PC-9 (cell line): ENCODE results near the gene C1QTNF1. TPM values are rescaled to one million over a fixed set of nuclear protein-coding genes. Genes with fewer than 3 reads are reported as not detected.

Experiments used
- BruUV-seq: library from RNA; stranded (reverse); fragments of 400-500 nt; replicated peaks from 2 replicates; lab custom pipeline; 2021; lab: Mats Ljungman, UMichigan
- CTCF ChIA-PET: fragments of 300-600 bp; sonication (Branson Sonifier 250); formaldehyde crosslinking; loops from one replicate; lab custom pipeline; 2022; ENCODE audit warnings: antibody characterized with exemption; lab: Charles Lee
- POLR2A ChIA-PET: fragments of 300-600 bp; sonication (Branson Sonifier 250); formaldehyde crosslinking; loops from one replicate; lab custom pipeline; 2022; ENCODE audit warnings: antibody characterized with exemption; ENCODE audit not compliant: unreplicated experiment; lab: Charles Lee
- DNase-seq, 2 experiments: peaks; one replicate each; pipeline versions ENCODE4 v3.0.0 to v3.0.0-alpha.2; 2015 to 2022; ENCODE audit warnings: mixed read lengths in 1 of 2
- H2AFZ ChIP-seq: fragments of 200-600 bp; sonication (generic); 2 replicates; pipeline ENCODE4 v1.8.1; 2017; ENCODE audit warnings: antibody characterized with exemption
- H3F3A ChIP-seq: fragments of 200-600 bp; sonication (generic); 2 replicates; pipeline ENCODE4 v1.8.1; 2017; ENCODE audit warnings: antibody characterized with exemption, mild to moderate bottlenecking, low read depth; ENCODE audit not compliant: insufficient read depth
- H3K27ac ChIP-seq: fragments of 200-600 bp; sonication (generic); 2 replicates; pipeline ENCODE4 v1.6.1; 2016; ENCODE audit warnings: mixed run types
- H3K27me3 ChIP-seq: fragments of 200-600 bp; sonication (generic); 2 replicates; pipeline ENCODE4 v1.6.1; 2016; ENCODE audit warnings: low read depth, mixed run types; ENCODE audit not compliant: insufficient read depth
- H3K36me3 ChIP-seq: fragments of 200-600 bp; sonication (generic); 2 replicates; pipeline ENCODE4 v1.6.1; 2016; ENCODE audit warnings: low read depth, mixed run types
- H3K4me1 ChIP-seq: fragments of 200-600 bp; sonication (generic); replicated peaks from 2 replicates; pipeline ENCODE4 v1.6.1; 2016; ENCODE audit warnings: mixed run types; ENCODE audit not compliant: insufficient read depth
- H3K4me2 ChIP-seq: fragments of 200-600 bp; sonication (generic); 2 replicates; pipeline ENCODE4 v1.6.1; 2017; ENCODE audit warnings: mixed run types
- H3K4me3 ChIP-seq: fragments of 200-600 bp; sonication (generic); 2 replicates; pipeline ENCODE4 v1.6.1; 2016; ENCODE audit warnings: mixed run types
- H3K79me2 ChIP-seq: fragments of 200-600 bp; sonication (generic); 2 replicates; pipeline ENCODE4 v1.6.1; 2017; ENCODE audit warnings: low read depth, mixed run types
- H3K9me2 ChIP-seq: fragments of 200-600 bp; sonication (generic); 2 replicates; pipeline ENCODE4 v1.8.1; 2017; ENCODE audit warnings: mild to moderate bottlenecking; ENCODE audit not compliant: insufficient read depth
- H3K9me3 ChIP-seq: fragments of 200-600 bp; sonication (generic); 2 replicates; pipeline ENCODE4 v1.8.1; 2016; ENCODE audit warnings: low read depth; ENCODE audit not compliant: insufficient read depth
- H4K20me1 ChIP-seq: fragments of 200-600 bp; sonication (generic); 2 replicates; pipeline ENCODE4 v1.8.1; 2017; ENCODE audit not compliant: insufficient read depth
- EZH2 ChIP-seq: fragments of 200-600 bp; sonication (generic); IDR thresholded peaks from 2 replicates; pipeline ENCODE4 v1.8.0; 2017; ENCODE audit warnings: antibody characterized with exemption, low read depth
- intact Hi-C: fragments of 100-400 bp; cut with micrococcal nuclease; formaldehyde crosslinking; loops from one replicate; pipeline ENCODE4 v1.10.0; 2022; ENCODE audit not compliant: unreplicated experiment
- total RNA-seq: library from RNA; stranded (reverse); gene quantifications from 2 replicates; pipeline ENCODE4 v1.2.3, GENCODE V29; 2021
- TF ChIP-seq, protein P1 (sequence below): fragments of 200-600 bp; sonication (generic); conservative IDR thresholded peaks from 2 replicates; pipeline ENCODE4 v1.6.1; 2017; ENCODE audit warnings: mixed run types, antibody characterized with exemption, mild to moderate bottlenecking, moderate library complexity

Gene C1QTNF1
- total RNA-seq, 1 experiment from 2014 or later: 3.4 TPM

DNA sequence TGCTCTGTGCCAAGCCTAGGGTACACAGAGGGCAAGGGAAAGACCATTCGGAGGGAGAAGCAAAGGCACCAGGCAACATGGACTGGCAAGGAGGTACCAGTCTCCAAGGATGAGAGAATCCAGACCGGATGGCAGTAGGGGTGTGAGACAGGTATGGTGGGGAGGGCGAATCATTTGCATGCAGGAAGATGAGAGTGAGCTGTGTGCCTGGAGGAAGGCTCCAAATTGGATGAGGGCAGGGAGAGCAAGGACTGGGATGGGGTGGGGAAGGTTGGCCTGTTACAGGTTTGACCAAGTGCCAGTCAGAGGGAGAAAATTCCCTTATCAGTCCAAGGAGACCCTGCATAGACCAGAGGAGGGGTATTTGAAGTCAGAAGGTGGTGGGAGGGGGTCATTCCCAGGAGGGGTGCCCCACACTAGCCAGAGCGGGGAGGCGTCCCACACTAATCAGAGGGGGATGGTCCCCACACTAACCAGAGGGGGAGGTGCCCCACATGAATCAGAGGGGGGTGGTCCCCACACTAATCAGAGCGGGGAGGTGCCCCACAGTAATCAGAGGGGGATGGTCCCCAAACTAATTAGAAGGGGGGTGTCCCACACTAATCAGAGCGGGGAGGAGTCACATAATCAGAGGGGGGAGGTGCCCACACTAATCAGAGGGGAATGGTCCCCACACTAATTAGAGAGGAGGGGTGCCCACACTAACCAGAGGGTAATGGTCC is 15.1 kb upstream of the C1QTNF1 start:
- peaks cover 62% of the 10 kb centered on the region for H3K4me1 ChIP-seq
- intact Hi-C loops: no loop called here
- POLR2A ChIA-PET: interaction anchor here (0.6 to 1.0 kb wide), 2 partner anchors 23 to 730 kb away, joined by 3 to 8 read pairs; no protein-coding TSS in a partner anchor
- peaks cover 8% of the 10 kb centered on the region; the same call in 1 of the 2 replicates for H3K36me3 ChIP-seq
- H3K79me2 ChIP-seq: peaks cover 39% of the 10 kb centered on the region
- peak overlapping the region; percentile 86 for H3K4me2 ChIP-seq
- CTCF ChIA-PET: interaction anchor here (1.0 kb wide), 1 partner anchor 36 kb away, joined by 7 read pairs; no protein-coding TSS in a partner anchor
- peak overlapping the region; percentile 29; the same call in 1 of the 2 replicates for H3K27ac ChIP-seq
- TF ChIP-seq EZH2: no peak
- TF ChIP-seq, protein P1, sequence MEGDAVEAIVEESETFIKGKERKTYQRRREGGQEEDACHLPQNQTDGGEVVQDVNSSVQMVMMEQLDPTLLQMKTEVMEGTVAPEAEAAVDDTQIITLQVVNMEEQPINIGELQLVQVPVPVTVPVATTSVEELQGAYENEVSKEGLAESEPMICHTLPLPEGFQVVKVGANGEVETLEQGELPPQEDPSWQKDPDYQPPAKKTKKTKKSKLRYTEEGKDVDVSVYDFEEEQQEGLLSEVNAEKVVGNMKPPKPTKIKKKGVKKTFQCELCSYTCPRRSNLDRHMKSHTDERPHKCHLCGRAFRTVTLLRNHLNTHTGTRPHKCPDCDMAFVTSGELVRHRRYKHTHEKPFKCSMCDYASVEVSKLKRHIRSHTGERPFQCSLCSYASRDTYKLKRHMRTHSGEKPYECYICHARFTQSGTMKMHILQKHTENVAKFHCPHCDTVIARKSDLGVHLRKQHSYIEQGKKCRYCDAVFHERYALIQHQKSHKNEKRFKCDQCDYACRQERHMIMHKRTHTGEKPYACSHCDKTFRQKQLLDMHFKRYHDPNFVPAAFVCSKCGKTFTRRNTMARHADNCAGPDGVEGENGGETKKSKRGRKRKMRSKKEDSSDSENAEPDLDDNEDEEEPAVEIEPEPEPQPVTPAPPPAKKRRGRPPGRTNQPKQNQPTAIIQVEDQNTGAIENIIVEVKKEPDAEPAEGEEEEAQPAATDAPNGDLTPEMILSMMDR: no peak
- H2AFZ ChIP-seq: no peak overlapping the region; the same call in 1 of the 2 replicates
- H3K9me3 ChIP-seq: 0 out of 2 replicates have a peak, but pooled peaks cover 7% of the 10 kb centered on the region
- H3K9me2 ChIP-seq: no peaks in the 10 kb centered on the region
- H3K4me3 ChIP-seq: peak overlapping the region; percentile 77
- peaks cover 24% of the 10 kb centered on the region; the same call in 1 of the 2 replicates for H3F3A ChIP-seq
- H3K27me3 ChIP-seq: no peaks in the 10 kb centered on the region
- no peak for DNase-seq
- H4K20me1 ChIP-seq: no peaks in the 10 kb centered on the region
- no TSS peak for BruUV-seq

DNA sequence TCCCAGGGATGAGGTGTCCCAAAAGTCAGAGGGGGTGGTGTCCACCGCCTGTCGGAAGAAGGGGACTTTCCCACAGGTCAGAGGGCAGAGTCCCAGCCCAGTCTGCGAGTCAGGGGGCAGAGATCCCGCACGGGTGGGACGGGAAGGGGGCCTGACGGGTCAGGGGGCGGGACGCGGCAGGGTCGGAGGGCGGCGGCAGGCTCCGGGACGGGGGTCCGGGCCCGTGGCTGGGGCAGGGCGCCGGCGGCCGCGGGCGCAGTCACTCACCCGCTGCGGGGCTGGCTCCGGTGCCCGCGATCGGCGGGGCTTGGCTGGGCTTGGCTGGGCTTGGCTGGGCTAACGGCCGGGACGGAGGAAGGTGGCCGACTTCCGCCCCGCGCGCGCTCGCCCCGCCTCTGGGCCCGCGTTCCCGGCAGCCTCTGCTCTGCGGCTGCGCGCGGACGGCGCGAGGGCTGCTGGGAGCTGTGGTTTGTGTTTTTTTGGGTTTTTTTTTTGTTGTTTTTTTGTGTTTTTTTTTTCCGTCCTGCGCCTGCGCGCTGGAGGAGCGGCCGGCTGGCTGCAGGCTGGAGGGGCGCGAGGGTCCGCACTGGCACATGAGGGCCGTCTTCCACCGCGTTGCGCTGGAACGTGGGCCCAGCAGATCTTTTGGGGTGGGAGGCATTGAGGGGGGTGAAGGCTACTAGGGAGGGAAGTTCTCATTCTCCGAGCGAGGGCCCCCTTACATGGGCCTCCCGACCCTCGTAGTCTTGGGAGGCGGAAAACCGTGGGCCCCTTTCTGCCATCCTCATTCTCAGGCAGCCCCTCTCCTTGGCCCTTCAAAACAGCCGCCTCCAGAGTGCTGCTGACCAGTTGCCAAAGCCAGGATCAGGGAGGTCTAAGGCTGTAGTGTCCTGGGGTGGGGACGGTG is 14.3 kb upstream of the C1QTNF1 start, which contains the start of gene CANT1:
Gene CANT1, minus strand, starts transcription at position 368 of the 907 bp plus-strand sequence. CDS start 12,142 bp downstream, outside the sequence.
- peak within 1 kb of the TSS; percentile 80; the same call in 1 of the 2 replicates for H3K27ac ChIP-seq
- no peaks in the 10 kb centered on the region for H3K27me3 ChIP-seq
- peak; percentile 53 to 83 for DNase-seq
- H3K9me2 ChIP-seq: no peaks in the 10 kb centered on the region
- intact Hi-C loops: no loop called here
- H3K9me3 ChIP-seq: peaks cover 7% of the 10 kb centered on the region; the same call in 1 of the 2 replicates
- H4K20me1 ChIP-seq: no peaks in the 10 kb centered on the region
- peaks cover 39% of the 10 kb centered on the region for H3K79me2 ChIP-seq
- CTCF ChIA-PET: interaction anchor here (1.0 kb wide), 1 partner anchor 36 kb away, joined by 7 read pairs; no protein-coding TSS in a partner anchor
- H3K4me3 ChIP-seq: peak within 1 kb of the TSS; percentile 77
- H3F3A ChIP-seq: peaks cover 24% of the 10 kb centered on the region; the same call in 1 of the 2 replicates
- POLR2A ChIA-PET: interaction anchor here (0.6 to 1.0 kb wide), 3 partner anchors 24 to 730 kb away, joined by 3 to 8 read pairs (median 4); no protein-coding TSS in a partner anchor
- peak within 1 kb of the TSS; percentile 58; the same call in 1 of the 2 replicates for H2AFZ ChIP-seq
- no TSS peak for BruUV-seq
- H3K4me2 ChIP-seq: peak within 1 kb of the TSS; percentile 87
- peaks cover 62% of the 10 kb centered on the region for H3K4me1 ChIP-seq
- peaks cover 8% of the 10 kb centered on the region; the same call in 1 of the 2 replicates for H3K36me3 ChIP-seq
- TF ChIP-seq, protein P1: no peak
- no peak for TF ChIP-seq EZH2
